ENCODE data around the gene GCGR.
"Not testable (repeated sequence)": the region's sequence is repeated elsewhere in the genome, so short reads cannot be mapped to it uniquely, and the experiment has no call there.

GCGR gene

GRCh38 chr17:81833160-81833920, 29.4 kb downstream of the GCGR start, which contains the start of gene MCRIP1:
TSS of gene MCRIP1 (minus strand) at chr17:81833291. CDS start at chr17:81824506, 8,785 bp downstream.
- Histone ChIP-seq H3K36me3 (ENCODE audit: insufficient read depth, low read length) (no peaks in the 10 kb centered on the region), H3K9ac (ENCODE audit: low read depth, low read length) (peak within 1 kb of the TSS; percentile 91), H3K4me1 (ENCODE audit: insufficient read depth, low read length) (peaks cover 6% of the 10 kb centered on the region; the same call in 1 of the 2 replicates), H3K9me3 (ENCODE audit: control insufficient read depth, insufficient read depth, low read length) (no peaks in the 10 kb centered on the region)

DNA sequence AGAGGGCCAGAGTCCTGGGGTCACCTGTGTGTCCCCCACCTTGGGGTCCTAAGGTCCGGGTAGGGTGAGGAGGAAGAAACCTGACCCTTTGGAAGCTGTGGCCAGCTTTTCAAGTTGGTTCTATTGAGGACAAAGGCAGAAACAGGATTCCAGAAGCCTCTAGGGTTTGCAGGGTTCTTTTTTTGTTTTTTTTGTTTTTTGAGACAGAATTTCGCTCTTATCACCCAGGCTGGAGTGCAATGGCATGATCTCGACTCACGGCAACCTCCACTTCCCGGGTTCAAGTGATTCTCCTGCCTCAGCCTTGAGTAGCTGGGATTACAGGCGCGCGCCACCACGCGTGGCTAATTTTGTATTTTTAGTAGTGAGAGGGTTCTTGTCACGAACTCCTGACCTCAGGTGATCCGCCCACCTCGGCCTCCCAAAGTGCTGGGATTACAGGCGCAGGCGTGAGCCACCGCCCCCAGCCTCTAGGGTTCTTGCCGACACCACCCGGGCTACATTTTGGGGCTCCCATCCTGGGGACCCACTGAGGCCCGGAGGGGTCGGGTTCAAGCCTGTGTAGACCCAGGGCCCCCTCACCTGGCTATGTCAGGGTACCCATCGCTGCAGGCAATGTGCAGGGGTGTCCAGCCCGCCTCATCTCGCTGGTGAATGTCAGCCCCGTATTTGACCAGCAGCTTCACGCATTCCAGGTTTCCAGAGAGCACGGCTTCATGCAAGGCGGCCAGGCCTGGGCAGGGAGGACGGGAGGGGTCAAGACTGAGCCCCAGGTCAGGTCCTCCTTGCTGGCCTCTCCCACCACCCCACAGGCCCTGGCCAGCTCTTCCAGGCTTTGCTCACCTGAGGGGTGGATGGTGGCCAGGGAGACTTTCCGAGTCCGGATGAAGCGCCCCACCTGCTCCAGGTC, 30.2 kb downstream of the GCGR start:
- Histone ChIP-seq H3K4me1 (ENCODE audit: insufficient read depth, low read length) (peaks cover 3% of the 10 kb centered on the region), H3K9ac (ENCODE audit: low read depth, low read length) (peak overlapping the region; percentile 91), H3K36me3 (ENCODE audit: insufficient read depth, low read length) (no peaks in the 10 kb centered on the region), H3K9me3 (ENCODE audit: control insufficient read depth, insufficient read depth, low read length) (no peaks in the 10 kb centered on the region)

DNA sequence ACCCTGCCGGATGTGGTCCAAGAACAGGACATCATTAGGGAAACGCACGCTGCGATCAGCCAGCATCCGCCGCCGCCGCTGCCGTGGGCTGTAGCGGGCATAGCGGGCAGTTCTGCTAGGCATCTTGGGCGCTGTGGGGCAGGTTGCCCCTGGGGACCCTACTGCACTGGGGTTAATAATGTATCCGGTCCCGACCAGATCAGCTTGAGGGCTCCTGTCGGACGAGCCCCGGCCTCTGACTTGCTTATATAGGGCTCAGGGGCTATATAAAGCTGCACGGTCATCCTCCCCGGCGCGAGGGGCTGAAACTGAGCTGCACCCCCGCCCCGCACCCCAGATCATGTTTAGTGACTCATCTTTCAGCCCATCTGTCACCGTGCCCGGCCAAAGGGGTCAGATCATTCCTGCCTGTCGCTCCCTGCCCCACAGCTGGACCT, 30.9 kb downstream of the GCGR start, which contains the start of gene PPP1R27:
TSS of gene PPP1R27 (minus strand) at position 220 of the 437 bp plus-strand sequence. CDS start at position 123, 97 bp downstream.
- H3K9ac ChIP-seq (ENCODE audit: low read depth, low read length), result peak within 1 kb of the TSS; percentile 91

GRCh38 chr17:81837641-81838040, 33.7 kb downstream of the GCGR start:
- H3K9ac ChIP-seq (ENCODE audit: low read depth, low read length), result no peak overlapping the region
- H3K4me1 ChIP-seq (ENCODE audit: insufficient read depth, low read length), result peaks cover 3% of the 10 kb centered on the region
- no peaks in the 10 kb centered on the region for H3K9me3 ChIP-seq (ENCODE audit: control insufficient read depth, insufficient read depth, low read length)
- peaks cover 3% of the 10 kb centered on the region; the same call in 1 of the 2 replicates for H3K36me3 ChIP-seq (ENCODE audit: insufficient read depth, low read length)

More for the DNA sequence above, 30.9 kb downstream of the GCGR start, which contains the start of gene PPP1R27:
- H3K36me3 ChIP-seq (ENCODE audit: insufficient read depth, low read length), result no peaks in the 10 kb centered on the region
- H3K9me3 ChIP-seq (ENCODE audit: control insufficient read depth, insufficient read depth, low read length), result no peaks in the 10 kb centered on the region
- H3K4me1 ChIP-seq (ENCODE audit: insufficient read depth, low read length), result peaks cover 3% of the 10 kb centered on the region

GRCh38 chr17:81838753-81839255, 34.9 kb downstream of the GCGR start:
- Histone ChIP-seq H3K9ac (ENCODE audit: low read depth, low read length) (no peak overlapping the region), H3K36me3 (ENCODE audit: insufficient read depth, low read length) (peaks cover 9% of the 10 kb centered on the region), H3K9me3 (ENCODE audit: control insufficient read depth, insufficient read depth, low read length) (no peaks in the 10 kb centered on the region), H3K4me1 (ENCODE audit: insufficient read depth, low read length) (peaks cover 3% of the 10 kb centered on the region)

GRCh38 chr17:81839301-81839700, 35.4 kb downstream of the GCGR start:
- Histone ChIP-seq H3K9me3 (ENCODE audit: control insufficient read depth, insufficient read depth, low read length) (no peaks in the 10 kb centered on the region), H3K9ac (ENCODE audit: low read depth, low read length) (no peak overlapping the region), H3K4me1 (ENCODE audit: insufficient read depth, low read length) (peaks cover 3% of the 10 kb centered on the region), H3K36me3 (ENCODE audit: insufficient read depth, low read length) (peaks cover 13% of the 10 kb centered on the region)

- H3K4me1 ChIP-seq (ENCODE audit: insufficient read depth, low read length); H3K9me3 ChIP-seq (ENCODE audit: control insufficient read depth, insufficient read depth, low read length); H3K9ac ChIP-seq (ENCODE audit: low read depth, low read length): not testable (repeated sequence)
- peaks cover 19% of the 10 kb centered on the region for H3K36me3 ChIP-seq (ENCODE audit: insufficient read depth, low read length)
Measured at GRCh38 chr17:81840059-81840458, 36.1 kb downstream of the GCGR start.

GRCh38 chr17:81840826-81841778, 37.2 kb downstream of the GCGR start:
- Histone ChIP-seq H3K4me1 (ENCODE audit: insufficient read depth, low read length) (peaks cover 3% of the 10 kb centered on the region), H3K9ac (ENCODE audit: low read depth, low read length) (no peak overlapping the region), H3K36me3 (ENCODE audit: insufficient read depth, low read length) (peaks cover 29% of the 10 kb centered on the region), H3K9me3 (ENCODE audit: control insufficient read depth, insufficient read depth, low read length) (no peaks in the 10 kb centered on the region)

DNA sequence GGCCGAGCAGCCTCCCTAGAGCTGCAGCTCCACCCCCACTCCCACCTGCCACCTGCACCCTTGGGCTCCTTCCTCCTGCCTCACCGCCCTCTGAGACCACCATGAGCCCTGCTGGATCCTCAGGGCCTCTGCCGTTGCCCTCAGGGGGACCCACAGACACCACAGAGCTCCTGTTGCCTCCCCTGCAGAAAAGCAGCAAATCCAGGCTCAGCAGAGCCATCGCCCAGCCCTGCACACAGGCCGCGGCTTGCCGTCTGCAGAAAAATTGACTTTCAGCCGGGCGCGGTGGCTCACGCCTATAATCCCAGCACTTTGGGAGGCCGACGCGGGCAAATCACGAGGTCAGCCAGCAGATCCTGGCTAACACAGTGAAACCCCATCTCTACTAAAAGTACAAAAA, 37.9 kb downstream of the GCGR start:
- Histone ChIP-seq H3K9ac (ENCODE audit: low read depth, low read length) (no peak overlapping the region), H3K9me3 (ENCODE audit: control insufficient read depth, insufficient read depth, low read length) (no peaks in the 10 kb centered on the region), H3K36me3 (ENCODE audit: insufficient read depth, low read length) (peaks cover 37% of the 10 kb centered on the region), H3K4me1 (ENCODE audit: insufficient read depth, low read length) (peaks cover 3% of the 10 kb centered on the region)

- no peaks in the 10 kb centered on the region for H3K9me3 ChIP-seq (ENCODE audit: control insufficient read depth, insufficient read depth, low read length)
- peaks cover 38% of the 10 kb centered on the region for H3K36me3 ChIP-seq (ENCODE audit: insufficient read depth, low read length)
- no peak overlapping the region for H3K9ac ChIP-seq (ENCODE audit: low read depth, low read length)
Measured at GRCh38 chr17:81842378-81842724, 38.4 kb downstream of the GCGR start.

GRCh38 chr17:81842725-81843504, 39.0 kb downstream of the GCGR start:
- Histone ChIP-seq H3K36me3 (ENCODE audit: insufficient read depth, low read length) (peaks cover 38% of the 10 kb centered on the region), H3K4me1 (ENCODE audit: insufficient read depth, low read length) (peaks cover 3% of the 10 kb centered on the region), H3K9ac (ENCODE audit: low read depth, low read length) (no peak overlapping the region), H3K9me3 (ENCODE audit: control insufficient read depth, insufficient read depth, low read length) (no peaks in the 10 kb centered on the region)

More at GRCh38 chr17:81842378-81842724, 38.4 kb downstream of the GCGR start:
- peaks cover 3% of the 10 kb centered on the region for H3K4me1 ChIP-seq (ENCODE audit: insufficient read depth, low read length)

- no peak overlapping the region for H3K9ac ChIP-seq (ENCODE audit: low read depth, low read length)
- H3K9me3 ChIP-seq (ENCODE audit: control insufficient read depth, insufficient read depth, low read length), result no peaks in the 10 kb centered on the region
- peaks cover 3% of the 10 kb centered on the region for H3K4me1 ChIP-seq (ENCODE audit: insufficient read depth, low read length)
- H3K36me3 ChIP-seq (ENCODE audit: insufficient read depth, low read length), result peaks cover 38% of the 10 kb centered on the region
Measured at GRCh38 chr17:81843713-81844326, 39.9 kb downstream of the GCGR start.
